ENCODE results near the gene IKBKG. TPM values are rescaled to one million over a fixed set of nuclear protein-coding genes. Genes with fewer than 3 reads are reported as not detected.
"Not testable (repeated sequence)": the region's sequence is repeated elsewhere in the genome, so short reads cannot be mapped to it uniquely, and the experiment has no call there.

IKBKG gene
- total RNA-seq, 2 donors from 2014 or later, result 7.2 to 9.0 TPM

DNA sequence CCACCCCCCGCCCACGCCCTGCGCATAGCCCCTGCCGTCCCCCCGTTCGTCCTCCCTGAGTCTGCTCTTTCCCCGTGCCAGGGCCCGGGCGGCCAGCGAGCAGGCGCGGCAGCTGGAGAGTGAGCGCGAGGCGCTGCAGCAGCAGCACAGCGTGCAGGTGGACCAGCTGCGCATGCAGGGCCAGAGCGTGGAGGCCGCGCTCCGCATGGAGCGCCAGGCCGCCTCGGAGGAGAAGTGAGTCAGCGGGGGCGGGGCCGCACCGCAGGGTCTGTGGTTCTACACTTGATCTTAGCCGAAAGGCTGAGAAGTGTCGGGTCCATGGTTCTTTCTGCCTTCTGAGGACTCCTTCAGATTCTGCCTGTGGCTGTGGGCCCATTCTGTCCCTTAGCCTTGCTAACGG lies 12.9 kb downstream of the IKBKG start:
- DNase-seq (ENCODE audit: low spot score); H3K4me1 ChIP-seq; H3K27ac ChIP-seq; H3K4me3 ChIP-seq; H3K9me3 ChIP-seq; H3K36me3 ChIP-seq; H3K27me3 ChIP-seq: not testable (repeated sequence)

DNA sequence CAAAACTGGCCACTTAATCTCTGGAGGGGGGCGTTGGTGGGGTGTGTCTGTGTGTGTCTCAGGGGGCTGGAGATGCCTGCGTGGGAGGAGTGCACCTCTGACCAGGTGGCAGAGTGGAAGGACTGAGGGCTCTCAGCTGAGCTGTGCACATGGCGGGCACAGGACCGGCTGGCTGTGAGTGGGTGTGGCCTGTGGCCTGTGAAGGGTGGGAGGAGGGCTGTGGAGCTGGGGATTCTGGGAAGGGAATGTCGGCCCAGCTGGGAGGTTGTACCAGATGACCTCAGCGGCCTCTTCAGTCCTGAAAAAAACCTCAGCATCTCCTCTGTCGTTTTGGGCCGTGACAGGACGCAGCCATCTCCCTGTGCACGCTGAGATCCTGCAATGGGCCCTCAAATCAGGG lies 14.9 kb downstream of the IKBKG start:
- H3K4me1 ChIP-seq; DNase-seq (ENCODE audit: low spot score); H3K9me3 ChIP-seq; H3K27me3 ChIP-seq; H3K27ac ChIP-seq; H3K36me3 ChIP-seq; H3K4me3 ChIP-seq: not testable (repeated sequence)

DNA sequence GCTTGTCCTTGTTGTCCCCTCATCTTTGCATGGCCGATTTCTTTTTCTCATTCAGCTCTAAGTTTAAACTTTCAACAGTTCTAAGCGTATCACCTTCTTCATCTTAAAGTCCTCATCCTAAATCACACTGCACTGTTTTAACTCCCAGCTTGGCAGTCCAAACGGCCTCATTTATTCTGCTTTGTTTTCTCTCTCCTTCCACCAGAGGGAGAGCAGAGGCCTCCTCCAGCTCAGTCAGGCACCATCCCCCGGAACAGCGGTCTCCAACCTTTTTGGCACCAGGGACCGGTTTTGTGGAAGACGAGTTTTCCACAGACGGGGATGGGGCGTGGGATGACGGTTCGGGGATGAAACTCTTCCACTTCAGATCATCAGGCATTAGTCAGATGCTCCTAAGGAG lies 22.9 kb downstream of the IKBKG start:
- H3K27me3 ChIP-seq; H3K4me1 ChIP-seq; H3K36me3 ChIP-seq; H3K27ac ChIP-seq; H3K4me3 ChIP-seq; H3K9me3 ChIP-seq; DNase-seq (ENCODE audit: low spot score): not testable (repeated sequence)

DNA sequence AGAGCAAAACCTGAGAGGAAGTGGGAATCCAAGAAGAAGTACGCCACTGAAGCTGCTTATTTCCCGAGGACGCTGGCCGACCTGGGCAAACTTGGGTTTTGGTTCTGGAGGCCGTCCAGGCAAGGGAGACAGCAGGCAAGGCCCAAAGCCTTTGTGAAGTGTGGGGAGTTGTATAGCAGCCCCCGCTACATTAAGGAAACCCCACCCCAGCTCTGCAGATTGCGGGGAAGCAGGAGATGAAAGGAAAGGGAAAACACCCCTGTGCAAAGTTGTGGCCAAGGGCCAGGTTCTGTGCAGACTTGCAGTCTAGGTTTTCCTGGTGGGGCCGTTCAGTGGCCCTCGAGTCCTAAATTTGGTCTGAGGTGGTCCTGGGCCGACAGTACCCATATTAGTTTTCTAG lies 25.6 kb downstream of the IKBKG start:
- not testable (repeated sequence) for H3K27ac ChIP-seq, H3K4me1 ChIP-seq

DNA sequence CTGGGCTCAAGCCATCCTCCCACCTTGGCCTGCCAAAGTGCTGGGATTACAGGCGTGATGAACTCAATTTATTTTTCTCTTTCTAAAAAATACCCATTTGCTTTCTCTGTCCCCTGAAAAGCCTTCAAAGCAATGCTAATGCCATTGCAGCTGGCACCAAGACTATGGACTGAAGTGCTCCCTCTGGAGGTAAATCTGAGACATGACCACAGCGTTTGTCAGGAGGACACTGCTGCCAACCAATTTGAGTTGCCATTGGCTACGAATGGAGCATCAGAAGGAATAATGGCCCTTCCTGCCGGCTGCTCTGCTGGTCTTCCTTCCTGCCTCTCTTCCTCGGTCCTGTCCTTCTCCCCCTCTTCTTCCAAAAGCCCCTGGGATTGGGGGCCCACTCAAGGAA lies 27.7 kb downstream of the IKBKG start:
- H3K4me3 ChIP-seq, H3K4me1 ChIP-seq, H3K36me3 ChIP-seq: not testable (repeated sequence)

More for the DNA sequence above, 25.6 kb downstream of the IKBKG start:
- H3K27me3 ChIP-seq; H3K4me3 ChIP-seq; H3K9me3 ChIP-seq; H3K36me3 ChIP-seq; DNase-seq (ENCODE audit: low spot score): not testable (repeated sequence)

DNA sequence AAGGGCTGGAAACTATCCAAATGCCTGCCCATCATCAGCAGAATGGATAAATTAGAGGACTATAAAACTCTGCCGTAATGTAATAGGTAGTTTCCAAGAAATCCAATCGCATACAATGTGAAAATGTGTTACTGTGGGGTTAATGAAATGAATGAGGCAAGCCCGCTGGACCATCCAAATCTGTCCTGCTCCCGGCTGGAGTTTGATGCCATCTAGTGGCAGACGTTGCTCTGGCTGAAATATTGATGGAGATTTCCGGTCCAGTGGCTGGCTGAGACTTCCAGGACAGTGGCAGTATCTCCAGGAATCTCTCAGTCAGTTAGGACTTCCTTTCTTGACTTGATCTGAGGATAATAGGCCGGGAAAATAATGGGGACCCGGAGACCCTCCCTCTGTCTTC lies 35.6 kb downstream of the IKBKG start:
- not testable (repeated sequence) for H3K27me3 ChIP-seq; H3K4me3 ChIP-seq; H3K9me3 ChIP-seq; H3K4me1 ChIP-seq; H3K36me3 ChIP-seq; H3K27ac ChIP-seq; DNase-seq (ENCODE audit: low spot score)

More for the DNA sequence above, 27.7 kb downstream of the IKBKG start:
- not testable (repeated sequence) for H3K27me3 ChIP-seq; H3K27ac ChIP-seq; H3K9me3 ChIP-seq; DNase-seq (ENCODE audit: low spot score)

DNA sequence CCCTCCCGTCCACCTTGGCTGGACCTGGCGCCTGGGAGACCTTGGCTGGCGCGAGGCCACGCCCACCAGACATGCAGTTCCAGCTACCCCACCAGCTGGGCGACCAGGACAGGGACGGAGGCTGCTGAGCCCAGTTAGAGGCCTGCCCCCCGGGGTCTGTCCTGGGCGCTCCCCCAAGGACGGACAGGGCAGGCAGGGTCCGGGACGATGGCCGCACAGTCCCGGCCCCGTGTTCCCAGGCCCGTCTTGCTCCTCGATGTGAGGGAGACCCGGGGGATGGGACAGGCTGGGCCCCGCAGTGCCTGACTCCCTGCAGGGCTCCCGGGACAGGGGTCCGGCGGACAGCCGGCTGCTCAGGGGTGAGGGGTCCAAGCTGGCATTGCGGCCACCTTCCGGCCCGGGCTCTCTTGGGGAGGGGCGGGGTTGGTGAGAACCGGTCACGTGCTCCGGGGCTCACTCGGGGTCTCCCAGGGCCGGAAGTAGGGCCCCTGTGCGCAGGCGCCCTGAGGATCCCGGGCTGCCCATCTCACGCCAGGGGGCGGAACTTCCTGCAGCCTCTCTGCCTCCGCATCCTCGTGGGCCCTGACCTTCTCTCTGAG lies 37.3 kb downstream of the IKBKG start, which contains the start of gene CTAG1A:
TSS of gene CTAG1A (plus strand) at position 549 of the 599 bp plus-strand sequence. CDS start 74 bp downstream, outside the sequence.
- H3K9me3 ChIP-seq; H3K4me3 ChIP-seq; H3K4me1 ChIP-seq; DNase-seq (ENCODE audit: low spot score); H3K36me3 ChIP-seq; H3K27ac ChIP-seq; H3K27me3 ChIP-seq: not testable (repeated sequence)

DNA sequence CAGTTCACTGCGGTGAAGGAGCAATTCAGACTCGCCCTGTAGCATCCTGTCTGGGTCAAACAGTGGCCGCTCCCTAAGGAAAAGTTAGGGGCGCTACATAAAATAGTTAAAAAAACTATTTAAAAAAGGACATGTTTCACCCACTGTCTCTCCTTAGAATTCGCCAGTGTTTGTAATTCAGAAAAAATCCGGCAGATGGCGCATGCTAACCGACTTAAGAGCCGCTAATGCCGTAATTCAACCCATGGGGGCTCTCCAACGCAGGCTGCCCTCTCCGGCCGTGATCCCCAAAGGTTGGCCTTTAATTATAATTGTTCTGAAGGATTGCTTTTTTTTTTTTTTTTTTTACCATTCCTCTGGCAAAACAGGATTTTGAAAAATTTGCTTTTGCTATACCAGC lies 43.0 kb downstream of the IKBKG start:
- H3K4me1 ChIP-seq; H3K9me3 ChIP-seq; H3K4me3 ChIP-seq; H3K36me3 ChIP-seq; H3K27ac ChIP-seq; H3K27me3 ChIP-seq; DNase-seq (ENCODE audit: low spot score): not testable (repeated sequence)

DNA sequence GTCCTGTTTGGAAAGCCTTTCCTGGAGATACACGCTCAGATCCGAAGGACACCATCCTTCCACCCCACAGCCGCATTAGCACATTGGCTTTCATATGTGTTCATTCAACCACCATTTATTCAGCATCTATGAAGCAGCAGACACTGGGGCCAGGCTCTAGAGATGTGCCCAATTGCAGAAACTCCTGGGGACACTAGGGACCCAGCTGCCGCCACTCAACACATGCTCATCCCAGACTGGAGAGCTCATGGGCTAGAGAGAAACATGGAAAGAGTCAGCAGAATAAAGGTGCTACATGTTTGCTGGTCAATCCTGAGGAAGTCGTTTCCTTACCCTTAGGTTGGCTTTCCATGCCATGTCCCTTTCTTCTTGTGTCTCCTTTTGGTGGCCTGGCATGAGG lies 45.1 kb downstream of the IKBKG start:
- Histone ChIP-seq H3K36me3 (no peaks in the 10 kb centered on the region), H3K4me1 (no peaks in the 10 kb centered on the region), H3K4me3 (no peak overlapping the region), H3K9me3 (no peaks in the 10 kb centered on the region), H3K27me3 (no peaks in the 10 kb centered on the region), H3K27ac (no peak overlapping the region)
- no peak for DNase-seq (ENCODE audit: low spot score)
- TF ChIP-seq, protein P1, sequence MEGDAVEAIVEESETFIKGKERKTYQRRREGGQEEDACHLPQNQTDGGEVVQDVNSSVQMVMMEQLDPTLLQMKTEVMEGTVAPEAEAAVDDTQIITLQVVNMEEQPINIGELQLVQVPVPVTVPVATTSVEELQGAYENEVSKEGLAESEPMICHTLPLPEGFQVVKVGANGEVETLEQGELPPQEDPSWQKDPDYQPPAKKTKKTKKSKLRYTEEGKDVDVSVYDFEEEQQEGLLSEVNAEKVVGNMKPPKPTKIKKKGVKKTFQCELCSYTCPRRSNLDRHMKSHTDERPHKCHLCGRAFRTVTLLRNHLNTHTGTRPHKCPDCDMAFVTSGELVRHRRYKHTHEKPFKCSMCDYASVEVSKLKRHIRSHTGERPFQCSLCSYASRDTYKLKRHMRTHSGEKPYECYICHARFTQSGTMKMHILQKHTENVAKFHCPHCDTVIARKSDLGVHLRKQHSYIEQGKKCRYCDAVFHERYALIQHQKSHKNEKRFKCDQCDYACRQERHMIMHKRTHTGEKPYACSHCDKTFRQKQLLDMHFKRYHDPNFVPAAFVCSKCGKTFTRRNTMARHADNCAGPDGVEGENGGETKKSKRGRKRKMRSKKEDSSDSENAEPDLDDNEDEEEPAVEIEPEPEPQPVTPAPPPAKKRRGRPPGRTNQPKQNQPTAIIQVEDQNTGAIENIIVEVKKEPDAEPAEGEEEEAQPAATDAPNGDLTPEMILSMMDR (IDR thresholded peaks at IDR 0.05), result no peak

DNA sequence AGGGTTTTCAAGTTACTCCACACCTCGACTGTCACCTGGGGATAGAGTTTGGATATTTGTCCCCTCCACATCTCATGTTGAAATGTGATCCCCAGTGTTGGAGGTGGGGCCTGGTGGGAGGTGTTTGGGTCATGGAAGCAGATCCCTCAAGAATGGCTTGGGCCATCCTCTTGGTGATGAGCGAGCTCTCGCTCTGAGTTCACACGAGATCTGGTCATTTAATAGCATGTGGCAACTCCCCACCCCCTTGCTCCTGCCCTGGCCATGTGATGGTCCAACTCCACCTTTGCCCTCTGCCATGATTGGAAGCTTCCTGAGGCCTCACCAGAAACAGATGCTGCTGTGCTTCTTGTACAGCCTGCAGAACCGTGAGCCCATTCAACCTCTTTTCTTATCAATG lies 45.8 kb downstream of the IKBKG start:
- H3K4me1 ChIP-seq, result no peaks in the 10 kb centered on the region
- H3K27me3 ChIP-seq, result no peaks in the 10 kb centered on the region
- no peaks in the 10 kb centered on the region for H3K36me3 ChIP-seq
- TF ChIP-seq, protein P1 (IDR thresholded peaks at IDR 0.05), result no peak
- no peak overlapping the region for H3K4me3 ChIP-seq
- no peaks in the 10 kb centered on the region for H3K9me3 ChIP-seq
- H3K27ac ChIP-seq, result no peak overlapping the region
- DNase-seq (ENCODE audit: low spot score), result no peak

All from right atrium auricular region (tissue), 2 donors.